ENCODE results near the gene DZIP1L.

The DZIP1L gene

GRCh38 chr3:138140940-138141339, 25.5 kb upstream of the DZIP1L start:
- no peak for DNase-seq
- Histone ChIP-seq H3K36me3 (replicated peaks) (no peaks in the 10 kb centered on the region), H3K27me3 (replicated peaks) (no peaks in the 10 kb centered on the region), H3K4me3 (ENCODE audit: low read depth, low read length) (no peak overlapping the region), H3K27ac (no peak overlapping the region)
- TF ChIP-seq CTCF (IDR thresholded peaks at IDR 0.05; ENCODE audit: low read depth, low read length, missing control alignments), result no peak
- in situ Hi-C loops (cut with HindIII; ENCODE audit: low pct_ligation_motif_present, low sequenced_read_pairs), result no loop called here

- in situ Hi-C loops (cut with HindIII; ENCODE audit: low pct_ligation_motif_present, low sequenced_read_pairs), result no loop called here
- no peak for TF ChIP-seq CTCF (IDR thresholded peaks at IDR 0.05; ENCODE audit: low read depth, low read length, missing control alignments)
- DNase-seq, result no peak
- Histone ChIP-seq H3K4me3 (ENCODE audit: low read depth, low read length) (no peak overlapping the region), H3K36me3 (replicated peaks) (no peaks in the 10 kb centered on the region), H3K27ac (no peak overlapping the region), H3K27me3 (replicated peaks) (no peaks in the 10 kb centered on the region)
These were observed 24.3 kb upstream of the DZIP1L start for GRCh38 chr3:138139691-138140090.

- H3K36me3 ChIP-seq (replicated peaks), result no peaks in the 10 kb centered on the region
- no peak for TF ChIP-seq CTCF (IDR thresholded peaks at IDR 0.05; ENCODE audit: low read depth, low read length, missing control alignments)
- no peak overlapping the region for H3K27ac ChIP-seq
These were observed 22.5 kb upstream of the DZIP1L start for GRCh38 chr3:138137861-138138260.

GRCh38 chr3:138136201-138136600, 20.8 kb upstream of the DZIP1L start:
- Histone ChIP-seq H3K27me3 (replicated peaks) (no peaks in the 10 kb centered on the region), H3K4me3 (ENCODE audit: low read depth, low read length) (no peak overlapping the region), H3K36me3 (replicated peaks) (no peaks in the 10 kb centered on the region), H3K27ac (no peak overlapping the region)
- in situ Hi-C loops (cut with HindIII; ENCODE audit: low pct_ligation_motif_present, low sequenced_read_pairs), result no loop called here
- no peak for TF ChIP-seq CTCF (IDR thresholded peaks at IDR 0.05; ENCODE audit: low read depth, low read length, missing control alignments)
- no peak for DNase-seq

More at GRCh38 chr3:138137861-138138260, 22.5 kb upstream of the DZIP1L start:
- Histone ChIP-seq H3K4me3 (ENCODE audit: low read depth, low read length) (no peak overlapping the region), H3K27me3 (replicated peaks) (no peaks in the 10 kb centered on the region)
- in situ Hi-C loops (cut with HindIII; ENCODE audit: low pct_ligation_motif_present, low sequenced_read_pairs), result no loop called here
- no peak for DNase-seq

- no peak for DNase-seq
- no peaks in the 10 kb centered on the region for H3K27me3 ChIP-seq (replicated peaks)
- TF ChIP-seq CTCF (IDR thresholded peaks at IDR 0.05; ENCODE audit: low read depth, low read length, missing control alignments), result no peak
- H3K36me3 ChIP-seq (replicated peaks), result no peaks in the 10 kb centered on the region
- in situ Hi-C loops (cut with HindIII; ENCODE audit: low pct_ligation_motif_present, low sequenced_read_pairs), result no loop called here
- H3K4me3 ChIP-seq (ENCODE audit: low read depth, low read length), result no peak overlapping the region
- H3K27ac ChIP-seq, result no peak overlapping the region
These were observed 20.4 kb upstream of the DZIP1L start for GRCh38 chr3:138135833-138136194.

- DNase-seq, result no peak
- no peak for TF ChIP-seq CTCF (IDR thresholded peaks at IDR 0.05; ENCODE audit: low read depth, low read length, missing control alignments)
- Histone ChIP-seq H3K27me3 (replicated peaks) (no peaks in the 10 kb centered on the region), H3K36me3 (replicated peaks) (no peaks in the 10 kb centered on the region), H3K27ac (no peak overlapping the region), H3K4me3 (ENCODE audit: low read depth, low read length) (no peak overlapping the region)
- in situ Hi-C loops (cut with HindIII; ENCODE audit: low pct_ligation_motif_present, low sequenced_read_pairs), result no loop called here
These were observed 19.9 kb upstream of the DZIP1L start for GRCh38 chr3:138135146-138135832.

Data from brain microvascular endothelial cell (primary cell).